K562 (cell line): ENCODE data around the gene ACTN4. TPM values are rescaled to one million over a fixed set of nuclear protein-coding genes. Genes with fewer than 3 reads are reported as not detected.

ENCODE experiments used
- ATF1 ChIP-seq, 2 experiments: fragments of 450-650 bp in 1 of 2; IDR thresholded peaks; 2 replicates each; pipeline ENCODE4 v1.6.1; 2016; ENCODE audit warnings: missing compliant biosample characterization in 1 of 2, missing genetic modification characterization in 1 of 2
- ELF1 ChIP-seq: fragments of 200-800 bp; sonication (Bioruptor generic); IDR thresholded peaks from 2 replicates; pipeline ENCODE4 v1.6.1; 2016; ENCODE audit warnings: missing genetic modification characterization, missing compliant biosample characterization
- ESRRA ChIP-seq: fragments of 450-650 bp; IDR thresholded peaks from 2 replicates; pipeline ENCODE4 v1.6.1; 2014; ENCODE audit warnings: low read depth, mild to moderate bottlenecking, moderate library complexity, borderline replicate concordance
- NFE2L1 ChIP-seq: fragments of 450-650 bp; IDR thresholded peaks from 2 replicates; pipeline ENCODE4 v1.6.1; 2016; ENCODE audit warnings: missing genetic modification characterization, low read depth, mild to moderate bottlenecking, missing compliant biosample characterization, moderate library complexity, borderline replicate concordance
- NKRF ChIP-seq: fragments of 450-650 bp; IDR thresholded peaks from 2 replicates; pipeline ENCODE4 v1.6.1; 2016; ENCODE audit warnings: borderline replicate concordance
- REST ChIP-seq, 2 experiments: fragments of 450-650 bp; formaldehyde crosslinking in 1 of 2; IDR thresholded peaks; 2 replicates each; pipeline versions ENCODE4 v1.4.0 to v1.6.1; 2014 to 2020; ENCODE audit warnings: mild to moderate bottlenecking in 2 of 2, borderline replicate concordance in 1 of 2, low read depth in 1 of 2
- SAP30 ChIP-seq: fragments of 200-600 bp; sonication (generic); IDR thresholded peaks from 2 replicates; pipeline ENCODE4 v1.6.1; 2012; ENCODE audit warnings: borderline replicate concordance, low read depth, mild to moderate bottlenecking, moderate library complexity, low read length, control low read depth, inconsistent platforms; ENCODE audit not compliant: insufficient read depth, poor library complexity, severe bottlenecking
- SIN3A ChIP-seq, 2 experiments: fragments of 150-350 bp in 1 of 2; IDR thresholded peaks; 2 replicates each; pipeline ENCODE4 v1.6.1; 2011 to 2016; ENCODE audit warnings: borderline replicate concordance in 2 of 2, low read depth in 2 of 2, low read length in 2 of 2, mild to moderate bottlenecking in 2 of 2, moderate library complexity in 2 of 2; ENCODE audit not compliant: control insufficient read depth in 1 of 2
- UBTF ChIP-seq, 2 experiments: IDR thresholded peaks; 2 replicates each; pipeline ENCODE4 v1.6.1; 2012; ENCODE audit warnings: improper control_type of control experiment in 2 of 2, low read depth in 2 of 2, low read length in 2 of 2, borderline replicate concordance in 1 of 2
- YY1 ChIP-seq, 3 experiments: IDR thresholded peaks; 2 replicates each; pipeline ENCODE4 v1.6.1; 2011; ENCODE audit warnings: low read length in 2 of 3, mild to moderate bottlenecking in 2 of 3, moderate library complexity in 2 of 3, borderline replicate concordance in 1 of 3, control low read depth in 1 of 3, low read depth in 1 of 3; ENCODE audit not compliant: insufficient read depth in 3 of 3, insufficient replicate concordance in 2 of 3, control insufficient read depth in 1 of 3, insufficient read length in 1 of 3; ENCODE audit errors: extremely low read depth in 1 of 3
- ZNF24 ChIP-seq: fragments of 450-650 bp; IDR thresholded peaks from 2 replicates; pipeline ENCODE4 v1.6.1; 2016
- polyA plus RNA-seq, 8 experiments: library from polyadenylated mRNA; depleted of rRNA in 4 of 8; stranded (reverse) in 5 of 8; unstranded in 3 of 8; fragments of >200 nt; fragmentation: Nextera tagmentation in 2 of 8; fragmentation: Illumina TruSeq in 1 of 8; extraction: Ambion mirVana in 2 of 8; extraction: Trizol in 1 of 8; gene quantifications; 2 replicates each; pipeline versions ENCODE4 v1.2.1 to v1.2.3, GENCODE V29; 2011 to 2014; ENCODE audit warnings: inconsistent platforms in 1 of 8, missing spikeins in 1 of 8
- total RNA-seq, 7 experiments: library from RNA; depleted of rRNA in 6 of 7; stranded (reverse); fragments of >200 nt in 6 of 7; fragmentation: Illumina TruSeq in 2 of 7; extraction: Trizol in 2 of 7; gene quantifications; 2 replicates each; pipeline versions ENCODE4 v1.2.1 to v1.2.3, GENCODE V29; 2011 to 2021; ENCODE audit warnings: low replicate concordance in 1 of 7

ACTN4 gene
- total and polyA plus RNA-seq, 9 of the 15 experiments (the other 6 are each of a cell fraction or from before 2014, with no cell fraction given) = 3.1 to 385 (median 125) TPM

- TF ChIP-seq NKRF (peak; percentile 65), ATF1 (CRISPR knock-in tag; IDR thresholded peaks at IDR 0.05) (no peak), ATF1 (tag; IDR thresholded peaks at IDR 0.05) (0 out of 2 replicates have a peak, but pooled peaks have one; percentile 28), NFE2L1 (tag) (no peak), ZNF24 (0 out of 2 replicates have a peak, but pooled peaks have one; percentile 15), YY1 (IDR thresholded peaks at IDR 0.05; ENCODE audit: borderline replicate concordance in 1 of 3, control insufficient read depth in 1 of 3, extremely low read depth in 1 of 3, insufficient read depth in 3 of 3, insufficient read length in 1 of 3, insufficient replicate concordance in 2 of 3, low read depth in 1 of 3, low read length in 2 of 3) (peak; percentile 17 to 73 (median 73)), REST (IDR thresholded peaks at IDR 0.05; ENCODE audit: borderline replicate concordance) (peak; percentile 3; the same call in 1 of the 2 replicates), REST (CRISPR knock-in tag; IDR thresholded peaks at IDR 0.05; ENCODE audit: low read depth) (no peak), SIN3A (IDR thresholded peaks at IDR 0.05; ENCODE audit: borderline replicate concordance in 2 of 2, control insufficient read depth in 1 of 2, low read depth in 2 of 2, low read length in 2 of 2) (peak; percentile 77 to 78; a peak in 2 of 4 replicates), UBTF (IDR thresholded peaks at IDR 0.05; ENCODE audit: borderline replicate concordance in 1 of 2, low read depth in 2 of 2, low read length in 2 of 2) (0 out of 4 replicates have a peak, but pooled peaks have one; percentile 70), SAP30 (peak; percentile 77), ESRRA (peak; percentile 59; the same call in 1 of the 2 replicates), ELF1 (tag) (peak; percentile 64; the same call in 1 of the 2 replicates)
These were observed at the start of gene ACTN4 (continued) for GRCh38 chr19:38647368-38647965.
